Measurements from ENCODE around the gene FAM229B. TPM values are rescaled to one million over a fixed set of nuclear protein-coding genes. Genes with fewer than 3 reads are reported as not detected.
"Not testable (repeated sequence)": the region's sequence is repeated elsewhere in the genome, so short reads cannot be mapped to it uniquely, and the experiment has no call there.

The FAM229B gene, protein sequence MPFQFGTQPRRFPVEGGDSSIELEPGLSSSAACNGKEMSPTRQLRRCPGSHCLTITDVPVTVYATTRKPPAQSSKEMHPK
- 2.9 TPM for polyA plus RNA-seq

DNA sequence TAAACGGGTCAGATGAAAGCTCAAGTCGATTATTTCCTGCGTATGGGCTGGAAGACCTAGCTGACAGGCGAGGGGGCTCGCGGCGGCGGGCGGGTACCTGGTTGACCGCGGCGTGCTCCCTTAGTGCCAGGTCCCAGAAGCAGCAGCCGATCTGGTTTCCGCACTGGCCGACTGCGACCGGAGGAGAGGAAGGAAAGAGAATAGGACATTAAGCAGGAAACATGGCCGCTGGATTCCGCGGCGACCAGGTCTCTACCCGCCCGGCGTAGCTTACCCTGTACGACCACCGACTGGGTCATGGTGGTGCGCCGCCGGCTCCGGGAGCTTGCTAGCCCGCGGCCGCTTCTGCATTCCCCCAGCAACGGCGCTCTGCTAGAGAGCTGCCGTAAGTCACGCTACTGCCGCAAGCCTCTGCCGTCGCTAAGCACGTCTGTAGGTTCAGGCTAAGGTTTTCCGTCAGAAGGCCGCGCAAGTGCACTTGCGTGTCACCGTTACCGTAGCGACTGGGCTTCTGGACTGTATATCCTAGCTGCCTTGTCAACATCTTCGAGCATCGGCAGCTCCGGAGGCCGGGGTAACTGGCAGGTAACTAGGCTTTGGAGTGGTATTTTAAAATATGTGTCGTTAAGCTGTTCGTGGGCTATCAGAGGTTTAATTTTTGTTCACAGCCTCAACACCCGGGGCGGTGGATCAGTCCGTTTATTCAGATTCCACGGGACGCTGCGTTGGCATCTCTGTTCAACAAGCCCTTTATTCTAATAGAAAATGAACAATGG, at the start of gene FAM229B, which contains the start of gene TUBE1:
Gene FAM229B (plus strand): TSS at position 456 of the 776 bp plus-strand sequence. CDS start 11,693 bp downstream, outside the sequence.
Gene TUBE1 (minus strand): TSS at position 347 of the 776 bp plus-strand sequence. CDS start 48 bp downstream, at position 299.
- H3K27me3 Mint-ChIP-seq = peaks cover 4% of the 10 kb centered on the region
- H3K27ac Mint-ChIP-seq = no peak within 1 kb of the TSS
- H3K4me1 Mint-ChIP-seq = peaks cover 0 to 3% (median 2%) of the 10 kb centered on the region in 3 donors
- no peak within 1 kb of the TSS for H3K4me3 Mint-ChIP-seq
- H3K36me3 Mint-ChIP-seq = no peaks in the 10 kb centered on the region
- H3K9me3 Mint-ChIP-seq = no peaks in the 10 kb centered on the region

DNA sequence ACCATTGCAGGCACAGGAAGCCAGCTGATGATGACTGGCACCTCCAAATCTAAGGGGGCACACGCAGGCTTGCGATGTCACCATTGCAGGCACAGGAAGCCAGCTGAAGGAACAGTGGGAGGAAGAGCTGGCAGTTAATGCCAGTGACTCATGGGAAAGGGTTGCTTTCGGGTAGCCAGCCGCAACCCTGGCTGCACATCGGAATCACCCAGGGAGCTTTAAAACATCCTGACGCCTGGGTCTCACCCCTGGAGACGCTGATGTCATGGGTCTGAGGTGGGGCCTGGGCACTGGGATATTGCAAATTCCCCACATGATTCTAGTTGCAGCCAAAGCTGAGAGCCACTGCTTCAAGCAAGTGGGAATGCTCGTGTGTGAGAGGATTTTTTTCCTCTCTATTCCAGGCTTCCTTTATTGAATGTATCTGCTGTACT, 49.6 kb upstream of the FAM229B start:
- H3K4me3 Mint-ChIP-seq = no peak overlapping the region
- no peak overlapping the region for H3K27ac Mint-ChIP-seq
- peaks cover 2% of the 10 kb centered on the region for H3K27me3 Mint-ChIP-seq
- H3K36me3 Mint-ChIP-seq = no peaks in the 10 kb centered on the region
- H3K9me3 Mint-ChIP-seq = no peaks in the 10 kb centered on the region
- peaks cover 0 to 6% (median 3%) of the 10 kb centered on the region in 3 donors for H3K4me1 Mint-ChIP-seq

- H3K36me3 Mint-ChIP-seq = no peaks in the 10 kb centered on the region
- H3K27me3 Mint-ChIP-seq = peaks cover 2% of the 10 kb centered on the region
- H3K9me3 Mint-ChIP-seq = no peaks in the 10 kb centered on the region
- peaks cover 0 to 9% (median 3%) of the 10 kb centered on the region in 3 donors for H3K4me1 Mint-ChIP-seq
- no peak overlapping the region for H3K4me3 Mint-ChIP-seq
- no peak overlapping the region for H3K27ac Mint-ChIP-seq
Measured at GRCh38 chr6:112038268-112038667, 49.1 kb upstream of the FAM229B start.

DNA sequence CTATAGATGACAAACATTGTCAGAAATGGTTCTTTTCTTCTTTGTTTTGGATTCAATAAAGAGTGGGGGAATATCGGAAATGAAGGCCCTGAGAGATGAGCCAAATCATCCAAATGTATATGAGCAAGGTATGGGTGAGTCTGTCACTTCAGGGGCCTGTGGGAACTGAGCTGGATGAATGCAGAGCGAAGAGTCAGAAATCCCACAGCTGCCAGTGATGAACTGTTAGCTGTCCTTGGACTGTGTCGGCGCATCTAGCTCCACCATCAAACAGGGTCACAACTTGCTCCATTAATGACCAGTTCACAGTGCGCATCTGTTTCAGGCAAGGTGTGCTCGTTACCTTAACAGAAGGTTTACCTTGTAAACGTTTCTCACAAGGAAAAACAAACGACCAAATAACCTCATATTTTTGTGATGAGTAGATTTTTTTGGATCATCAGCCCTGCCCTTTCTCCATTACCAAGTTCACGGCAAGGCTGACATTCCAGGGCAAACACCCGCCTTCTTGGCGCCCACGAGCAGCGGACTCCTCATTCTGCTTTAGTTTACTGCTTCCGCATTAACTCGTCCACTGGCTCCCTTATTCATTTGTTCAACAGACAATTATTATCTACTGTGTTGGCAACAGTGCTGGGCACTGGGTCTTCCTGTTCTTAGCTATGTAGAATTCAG, 48.5 kb upstream of the FAM229B start:
- Mint-ChIP-seq H3K4me3 (no peak overlapping the region), H3K4me1 (peaks cover 0 to 9% (median 5%) of the 10 kb centered on the region in 3 donors), H3K9me3 (no peaks in the 10 kb centered on the region), H3K27me3 (peaks cover 2% of the 10 kb centered on the region), H3K27ac (peak overlapping the region in 1 of 3 donors; percentile 83), H3K36me3 (no peaks in the 10 kb centered on the region)

DNA sequence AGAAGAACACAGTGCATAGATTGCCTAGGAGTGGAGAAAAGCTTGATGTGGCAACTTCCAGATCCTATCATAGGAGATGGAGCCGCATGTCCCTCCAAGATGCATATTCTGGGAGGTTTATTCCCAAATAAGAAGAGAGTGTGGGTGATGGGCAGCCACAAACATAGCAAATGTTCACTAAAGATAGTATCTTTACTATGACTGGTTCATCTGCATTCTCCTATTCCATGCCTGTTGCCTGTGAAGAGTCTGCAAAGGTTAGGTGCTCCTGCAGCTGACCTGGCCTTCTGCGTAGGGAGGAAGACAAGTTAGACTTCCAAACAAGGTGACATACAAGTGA, 48.0 kb upstream of the FAM229B start:
- Mint-ChIP-seq H3K27ac (peak overlapping the region in 1 of 3 donors; percentile 23), H3K9me3 (no peaks in the 10 kb centered on the region), H3K27me3 (peaks cover 2% of the 10 kb centered on the region), H3K4me1 (peaks cover 0 to 9% (median 5%) of the 10 kb centered on the region in 3 donors), H3K36me3 (no peaks in the 10 kb centered on the region), H3K4me3 (peak overlapping the region in 1 of 4 donors; percentile 26)

DNA sequence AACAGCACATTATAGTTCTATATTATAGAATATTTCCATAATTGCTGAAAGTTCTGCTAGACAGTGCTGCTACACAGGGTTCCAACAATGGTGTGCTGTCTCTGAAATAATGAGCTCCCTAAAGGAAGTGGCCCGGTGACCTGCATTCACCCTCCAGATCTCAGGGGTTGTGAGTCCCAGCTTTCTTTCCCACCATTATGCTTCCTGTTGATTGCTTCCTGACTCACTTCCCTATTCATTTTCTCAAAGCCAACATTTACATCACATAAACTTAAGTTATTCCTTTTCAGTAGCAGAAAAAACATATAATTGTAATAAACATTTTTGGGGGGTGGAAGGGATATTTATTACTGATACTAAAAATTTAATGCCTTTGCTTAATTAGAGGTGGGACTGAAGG, 46.4 kb upstream of the FAM229B start:
- Mint-ChIP-seq H3K27me3 (peaks cover 2% of the 10 kb centered on the region), H3K36me3 (no peaks in the 10 kb centered on the region), H3K27ac (no peak overlapping the region), H3K4me1 (peaks cover 0 to 9% (median 5%) of the 10 kb centered on the region in 3 donors), H3K4me3 (no peak overlapping the region), H3K9me3 (no peaks in the 10 kb centered on the region)

DNA sequence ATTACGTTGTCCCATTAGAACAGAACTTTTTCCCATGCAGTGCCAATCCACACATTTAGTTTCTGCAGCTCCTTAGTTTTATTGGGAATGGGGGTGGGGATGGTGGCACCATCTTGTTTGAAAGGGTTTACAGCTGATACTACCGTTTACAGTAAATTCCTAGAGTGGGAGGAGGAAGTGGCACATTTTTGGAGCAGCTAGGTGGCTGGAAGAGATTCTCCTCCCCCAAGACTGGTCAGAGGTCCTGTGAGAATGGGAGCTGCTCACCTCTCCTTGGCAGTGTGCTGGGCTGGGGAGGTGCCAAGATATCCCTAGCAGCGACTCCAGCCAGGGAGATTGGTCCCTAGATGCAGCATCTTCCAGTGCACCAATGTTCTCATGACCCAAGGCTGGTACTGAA, 45.9 kb upstream of the FAM229B start:
- peak overlapping the region in 1 of 4 donors; percentile 98 for H3K4me3 Mint-ChIP-seq
- H3K9me3 Mint-ChIP-seq = no peaks in the 10 kb centered on the region
- no peak overlapping the region for H3K27ac Mint-ChIP-seq
- peaks cover 2% of the 10 kb centered on the region for H3K27me3 Mint-ChIP-seq
- H3K4me1 Mint-ChIP-seq = peaks cover 0 to 9% (median 5%) of the 10 kb centered on the region in 3 donors
- H3K36me3 Mint-ChIP-seq = no peaks in the 10 kb centered on the region

DNA sequence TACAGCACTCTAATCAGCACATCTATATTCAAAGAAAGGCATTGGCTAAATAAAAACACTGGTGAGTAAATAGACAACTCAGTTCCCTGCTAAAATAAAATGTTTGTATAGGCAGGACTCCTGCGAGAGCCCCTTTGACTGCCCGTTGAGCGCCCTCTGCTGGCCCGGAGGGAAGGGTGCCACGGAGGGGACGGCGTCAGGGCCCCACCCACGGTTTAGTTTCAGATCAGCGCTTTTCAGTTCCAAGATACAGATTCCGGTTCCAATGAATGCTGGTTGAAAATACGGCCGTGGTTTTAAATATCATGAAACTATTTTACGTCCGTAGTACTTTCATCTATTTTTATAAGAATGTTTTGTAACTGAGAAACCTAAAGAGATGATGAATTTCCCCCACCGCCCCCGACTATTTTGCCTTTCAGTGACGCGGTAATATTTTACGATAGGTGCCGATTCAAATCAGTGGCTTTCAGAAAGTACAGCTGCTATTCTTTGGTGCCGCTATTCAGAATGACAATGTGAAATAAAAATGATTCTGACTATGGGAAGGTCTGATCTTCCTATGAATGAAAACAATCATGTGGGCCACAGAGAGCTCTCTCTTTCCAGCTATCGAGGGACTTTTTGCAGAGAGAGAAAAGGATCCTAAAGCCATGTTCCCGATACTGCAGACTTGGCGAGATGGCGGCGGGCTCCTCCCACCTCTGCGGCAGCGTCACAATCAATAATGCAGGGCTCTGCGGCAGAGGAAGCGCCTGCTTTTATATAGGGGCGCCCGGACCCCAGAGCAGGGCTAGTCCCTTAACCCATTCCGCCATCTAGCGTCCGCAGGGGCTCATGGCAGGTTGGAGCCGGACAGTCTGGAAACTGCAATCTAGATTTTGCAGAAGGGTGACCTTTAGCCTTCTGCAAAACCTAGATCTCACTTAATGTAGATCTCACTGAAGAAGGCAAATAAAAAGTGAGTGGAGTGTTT, 44.1 kb upstream of the FAM229B start:
- peak overlapping the region; percentile 97 to 99 (median 99) for H3K27ac Mint-ChIP-seq
- H3K4me1 Mint-ChIP-seq = peaks cover 0 to 9% (median 5%) of the 10 kb centered on the region in 3 donors
- H3K4me3 Mint-ChIP-seq = peak overlapping the region; percentile 96 to 99 (median 98)
- peaks cover 2% of the 10 kb centered on the region for H3K27me3 Mint-ChIP-seq
- H3K36me3 Mint-ChIP-seq = no peaks in the 10 kb centered on the region
- no peaks in the 10 kb centered on the region for H3K9me3 Mint-ChIP-seq

DNA sequence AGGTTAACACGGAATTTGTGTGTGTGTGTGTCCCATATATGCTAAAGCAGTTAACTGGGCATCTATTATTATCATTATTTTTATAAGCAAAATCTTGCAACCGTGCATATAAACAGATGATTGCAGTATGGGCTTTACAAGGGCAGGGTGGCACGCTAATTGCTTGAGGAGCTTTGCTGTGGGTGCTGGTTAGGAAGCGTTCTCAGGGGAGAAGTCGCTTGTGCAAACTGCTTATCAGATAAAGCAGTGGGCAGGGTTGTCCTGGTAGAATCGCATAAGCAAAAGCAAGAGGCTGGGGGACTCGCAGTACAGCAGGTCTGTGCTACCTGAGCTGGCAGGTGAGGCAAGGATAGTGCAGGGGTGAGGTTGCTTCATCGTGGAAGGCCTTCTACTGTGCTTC, 43.2 kb upstream of the FAM229B start:
- H3K9me3 Mint-ChIP-seq = no peaks in the 10 kb centered on the region
- H3K36me3 Mint-ChIP-seq = no peaks in the 10 kb centered on the region
- H3K27me3 Mint-ChIP-seq = peaks cover 2% of the 10 kb centered on the region
- H3K27ac Mint-ChIP-seq = peak overlapping the region in 2 of 3 donors; percentile 45 to 97
- peak overlapping the region in 1 of 4 donors; percentile 98 for H3K4me3 Mint-ChIP-seq
- peaks cover 0 to 9% (median 5%) of the 10 kb centered on the region in 3 donors for H3K4me1 Mint-ChIP-seq

DNA sequence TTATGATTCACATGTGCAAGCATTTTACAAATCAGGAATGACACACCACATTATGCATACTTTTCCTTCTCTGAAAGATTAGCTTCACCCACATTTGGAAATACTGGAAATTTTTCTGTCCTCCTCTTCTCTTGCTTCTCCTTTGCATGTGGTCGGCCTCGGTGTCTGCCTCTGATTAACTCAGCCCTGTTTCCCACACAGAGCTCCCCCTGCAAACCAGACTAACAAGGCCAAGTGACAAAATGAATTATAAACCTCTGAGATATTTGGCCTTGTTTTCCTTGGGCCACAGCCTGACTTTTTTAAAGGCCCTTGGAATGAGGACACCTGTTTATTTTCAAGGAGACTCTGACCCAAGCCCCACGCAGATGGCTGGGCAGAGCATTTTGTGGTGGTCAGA, 42.5 kb upstream of the FAM229B start:
- Mint-ChIP-seq H3K4me3 (peak overlapping the region in 1 of 4 donors; percentile 98), H3K27me3 (no peaks in the 10 kb centered on the region), H3K4me1 (peaks cover 0 to 9% (median 5%) of the 10 kb centered on the region in 3 donors), H3K9me3 (no peaks in the 10 kb centered on the region), H3K27ac (no peak overlapping the region), H3K36me3 (no peaks in the 10 kb centered on the region)

GRCh38 chr6:112047523-112047922, 39.9 kb upstream of the FAM229B start:
- not testable (repeated sequence) for H3K27ac Mint-ChIP-seq, H3K4me3 Mint-ChIP-seq, H3K4me1 Mint-ChIP-seq, H3K9me3 Mint-ChIP-seq, H3K27me3 Mint-ChIP-seq, H3K36me3 Mint-ChIP-seq

DNA sequence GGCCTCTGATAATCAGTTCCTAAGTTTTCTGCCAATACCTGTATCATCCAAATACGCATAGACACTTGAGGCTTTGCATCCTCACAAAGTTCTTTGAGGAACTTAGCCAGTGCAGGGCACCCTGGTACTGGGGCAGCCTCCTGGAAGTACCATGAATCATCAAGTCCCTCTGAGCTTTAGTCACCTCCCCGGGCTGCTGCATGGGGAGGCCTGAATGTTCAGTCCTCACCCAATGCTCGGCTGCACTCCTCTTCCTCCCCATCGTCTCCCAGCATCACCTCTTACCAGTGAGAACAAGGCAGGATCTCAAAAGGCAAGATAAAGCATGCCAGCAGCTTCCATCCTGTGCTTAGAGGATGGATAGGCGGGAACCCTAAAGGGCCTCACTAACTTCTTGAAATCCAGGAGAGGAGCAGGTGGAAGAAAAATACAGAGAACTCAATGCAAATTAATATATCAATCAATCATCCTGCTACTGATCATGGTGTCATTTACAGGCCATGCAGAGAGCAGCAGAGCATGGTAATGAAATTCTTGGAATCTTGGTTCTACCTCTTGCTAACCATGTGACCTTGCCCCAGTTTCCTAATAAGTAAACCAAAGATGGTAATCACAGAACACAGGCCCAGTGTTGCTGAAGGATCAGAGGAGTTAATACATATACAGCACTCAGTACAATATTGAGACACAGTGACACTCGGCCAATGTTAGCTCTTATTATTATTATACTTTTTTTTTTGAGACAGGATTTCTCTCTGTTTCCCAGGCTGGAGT, 38.2 kb upstream of the FAM229B start:
- Mint-ChIP-seq H3K27ac (no peak overlapping the region), H3K4me3 (no peak overlapping the region), H3K27me3 (no peaks in the 10 kb centered on the region), H3K9me3 (peaks cover 0 to 1% (median 0%) of the 10 kb centered on the region in 3 donors), H3K36me3 (peaks cover 5% of the 10 kb centered on the region), H3K4me1 (no peaks in the 10 kb centered on the region)

GRCh38 chr6:112049996-112050395, 37.4 kb upstream of the FAM229B start:
- Mint-ChIP-seq H3K4me1 (no peaks in the 10 kb centered on the region), H3K9me3 (peaks cover 0 to 1% (median 0%) of the 10 kb centered on the region in 3 donors), H3K27ac (no peak overlapping the region), H3K27me3 (no peaks in the 10 kb centered on the region), H3K36me3 (peaks cover 5% of the 10 kb centered on the region), H3K4me3 (no peak overlapping the region)

GRCh38 chr6:112050429-112050828, 37.0 kb upstream of the FAM229B start:
- Mint-ChIP-seq H3K9me3 (peaks cover 0 to 1% (median 0%) of the 10 kb centered on the region in 3 donors), H3K27ac (no peak overlapping the region), H3K36me3 (peaks cover 5% of the 10 kb centered on the region), H3K4me1 (no peaks in the 10 kb centered on the region), H3K27me3 (no peaks in the 10 kb centered on the region), H3K4me3 (no peak overlapping the region)

Measured in IgD-negative memory B cell (primary cell).